HG03097 (cell line): ENCODE measurements around the gene RIMOC1.

Experiments
- ATAC-seq: cut with Tn5 transposase; IDR thresholded peaks from one replicate; pipeline ENCODE4 v1.9.1; 2021; ENCODE audit not compliant: unreplicated experiment, low FRiP score

RIMOC1 gene, protein sequence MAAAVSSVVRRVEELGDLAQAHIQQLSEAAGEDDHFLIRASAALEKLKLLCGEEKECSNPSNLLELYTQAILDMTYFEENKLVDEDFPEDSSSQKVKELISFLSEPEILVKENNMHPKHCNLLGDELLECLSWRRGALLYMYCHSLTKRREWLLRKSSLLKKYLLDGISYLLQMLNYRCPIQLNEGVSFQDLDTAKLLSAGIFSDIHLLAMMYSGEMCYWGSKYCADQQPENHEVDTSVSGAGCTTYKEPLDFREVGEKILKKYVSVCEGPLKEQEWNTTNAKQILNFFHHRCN

GRCh38 chr5:41903892-41904799 is at the start of gene RIMOC1:
Gene RIMOC1, plus strand, starts transcription at chr5:41904344. Its CDS starts 24 bp downstream, at chr5:41904368.
- peak; percentile 99 for ATAC-seq

DNA sequence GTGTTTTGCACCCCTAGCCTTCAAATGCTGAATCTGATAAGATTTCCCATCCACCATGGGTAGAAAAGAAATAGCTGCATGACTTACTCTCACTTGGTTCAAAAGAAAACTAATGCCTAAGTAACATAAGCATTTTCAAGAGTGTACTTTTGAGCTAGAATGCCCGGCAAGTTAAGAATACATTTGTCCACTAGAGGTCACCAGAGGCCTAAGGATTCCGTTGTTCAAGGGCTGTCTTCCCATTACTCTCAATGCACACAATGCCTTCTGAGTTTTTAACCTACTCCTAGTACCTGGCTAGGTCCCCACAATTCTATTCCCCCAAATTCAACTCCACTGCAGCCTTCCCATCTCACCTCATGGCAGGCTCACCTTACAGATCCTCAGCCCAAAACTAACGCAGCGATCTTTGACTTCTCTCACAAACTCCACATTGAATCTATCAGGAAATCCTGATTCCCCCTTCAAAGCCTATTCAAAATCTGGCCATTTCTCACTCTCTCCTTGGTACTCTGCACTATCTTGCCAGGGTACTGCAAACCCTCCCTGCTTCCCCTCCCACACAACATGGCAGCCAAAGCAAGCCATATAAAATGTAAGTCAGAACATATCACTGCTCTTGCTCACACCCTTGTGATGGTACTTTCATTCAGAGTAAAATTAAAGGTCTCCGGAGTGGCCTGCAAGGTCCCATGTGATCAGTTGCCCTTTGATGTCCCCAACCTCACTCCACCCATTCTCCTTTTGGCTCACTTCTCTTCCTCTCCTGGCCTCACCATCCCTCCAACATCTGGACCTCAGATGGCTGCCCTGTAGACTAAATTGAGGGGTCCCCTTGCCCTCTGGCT is 47.3 kb upstream of the RIMOC1 start:
- no peak for ATAC-seq

DNA sequence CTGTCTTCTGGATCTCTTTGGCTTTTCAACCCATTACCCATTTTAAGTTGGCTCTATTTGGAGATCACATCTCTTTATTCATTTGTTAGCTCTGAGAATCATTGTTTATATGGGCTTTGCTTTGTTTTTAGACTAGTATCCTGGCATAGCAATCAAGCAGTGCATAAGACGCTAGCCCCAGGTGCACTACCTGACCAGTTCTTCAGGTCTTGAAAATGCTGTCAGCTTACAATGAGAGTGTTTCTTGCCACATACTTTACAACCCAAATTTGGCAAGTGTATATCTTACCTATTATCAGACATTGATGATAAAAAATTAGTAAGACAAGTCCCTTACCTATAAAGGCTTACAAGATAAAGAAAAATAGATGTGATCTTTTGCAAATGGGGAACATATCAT is 46.2 kb upstream of the RIMOC1 start:
- no peak for ATAC-seq

GRCh38 chr5:41858890-41859289 is 45.3 kb upstream of the RIMOC1 start:
- ATAC-seq = no peak

- no peak for ATAC-seq
Observed at GRCh38 chr5:41863871-41864486, 40.2 kb upstream of the RIMOC1 start.

DNA sequence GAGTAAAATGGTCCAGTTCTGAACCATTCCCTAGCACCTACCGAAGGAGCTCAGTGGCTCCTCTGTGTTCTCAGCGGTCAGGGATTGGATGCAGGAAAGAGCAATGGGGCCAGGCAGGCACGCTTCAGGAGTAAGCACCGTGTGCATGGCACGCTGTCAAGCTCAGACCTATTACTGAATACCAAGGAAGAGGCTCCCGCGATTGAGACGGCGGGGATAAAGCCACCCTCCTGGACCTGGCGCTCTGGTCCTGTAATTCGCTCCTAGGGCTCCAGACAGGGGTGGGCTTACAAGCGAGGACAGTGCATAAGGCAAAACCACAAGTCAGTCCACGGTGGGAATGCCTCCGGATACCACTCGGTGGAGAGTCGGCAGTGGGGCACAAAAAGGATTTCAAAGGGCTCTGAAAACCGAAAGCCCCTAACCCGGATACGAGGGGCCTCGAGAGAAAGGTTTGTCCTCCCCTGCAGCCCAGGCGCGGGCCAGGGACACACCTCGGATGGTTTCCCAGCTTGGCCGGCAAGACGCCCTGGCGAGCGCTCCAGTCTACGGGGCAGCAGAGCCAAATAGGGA is 34.9 kb upstream of the RIMOC1 start:
- no peak for ATAC-seq

DNA sequence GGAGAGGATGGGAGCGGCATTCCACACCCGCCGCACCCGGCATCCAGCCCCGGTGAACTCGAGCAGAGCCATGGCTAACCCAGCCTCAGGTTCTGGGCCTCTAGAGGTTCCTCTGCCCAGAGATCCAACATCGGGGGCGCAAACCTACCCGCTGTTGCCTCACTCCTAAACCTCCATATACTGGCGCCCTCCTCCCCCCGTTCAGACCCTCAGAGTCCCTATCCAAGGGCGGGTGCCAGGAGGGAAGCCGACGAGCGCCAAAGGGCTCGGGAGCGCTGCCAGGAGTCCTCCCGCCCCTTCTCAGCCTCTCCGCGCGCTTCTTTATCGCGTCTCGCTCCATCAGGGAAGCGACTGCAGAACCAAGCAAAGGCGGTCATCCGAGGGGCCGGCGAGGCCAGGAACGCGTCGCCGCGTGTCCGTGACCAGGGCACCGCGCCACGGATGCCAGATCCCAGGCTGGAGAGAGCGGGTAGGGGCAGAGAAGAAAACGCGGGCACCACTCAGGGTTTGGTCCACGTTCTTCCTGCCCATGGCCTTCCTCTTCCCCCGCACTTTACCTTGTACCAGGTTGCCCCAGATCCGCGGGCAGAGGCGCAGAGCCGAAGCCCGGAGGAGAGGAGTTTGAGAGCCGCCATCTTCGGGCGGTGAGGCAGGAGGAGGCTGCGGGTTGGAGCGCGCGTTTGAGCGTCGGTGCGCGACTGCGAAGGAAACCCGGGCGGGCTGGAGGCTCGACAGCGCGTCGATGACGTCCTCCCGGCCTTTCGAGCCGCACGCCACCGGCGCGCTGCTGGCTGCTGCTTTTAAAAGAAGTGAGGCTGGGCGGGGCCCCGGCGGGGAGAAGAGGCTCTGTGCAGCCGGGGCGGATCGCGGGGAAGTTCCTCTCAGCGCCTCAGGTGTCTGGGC is 34.2 kb upstream of the RIMOC1 start, which contains the start of gene OXCT1:
TSS of gene OXCT1 (minus strand) at position 702 of the 903 bp plus-strand sequence. CDS start at position 635, 67 bp downstream.
- ATAC-seq = peak; percentile 88

DNA sequence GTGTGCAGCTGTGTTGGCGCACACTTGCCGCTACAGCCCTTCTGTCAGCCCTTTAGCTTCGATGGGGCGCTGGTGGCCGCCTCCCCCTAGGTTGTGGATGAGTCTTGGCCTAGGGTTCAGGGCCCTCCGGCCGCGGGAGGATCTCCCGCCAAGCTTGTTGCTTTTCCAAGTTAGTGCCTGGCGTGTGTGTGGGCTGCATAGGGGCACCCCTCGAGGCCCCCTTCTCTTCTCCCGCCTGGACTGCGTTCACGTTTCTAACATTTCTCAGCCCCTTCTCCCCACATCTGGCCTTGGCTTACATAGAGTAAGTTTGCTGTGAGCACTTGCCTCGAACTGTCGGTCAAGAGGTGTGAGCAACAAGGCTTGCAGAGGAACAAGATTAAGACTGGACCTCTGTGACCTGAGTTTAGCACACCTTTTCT is 33.5 kb upstream of the RIMOC1 start:
- no peak for ATAC-seq

- ATAC-seq = no peak
Observed at GRCh38 chr5:41871852-41872251, 32.3 kb upstream of the RIMOC1 start.

DNA sequence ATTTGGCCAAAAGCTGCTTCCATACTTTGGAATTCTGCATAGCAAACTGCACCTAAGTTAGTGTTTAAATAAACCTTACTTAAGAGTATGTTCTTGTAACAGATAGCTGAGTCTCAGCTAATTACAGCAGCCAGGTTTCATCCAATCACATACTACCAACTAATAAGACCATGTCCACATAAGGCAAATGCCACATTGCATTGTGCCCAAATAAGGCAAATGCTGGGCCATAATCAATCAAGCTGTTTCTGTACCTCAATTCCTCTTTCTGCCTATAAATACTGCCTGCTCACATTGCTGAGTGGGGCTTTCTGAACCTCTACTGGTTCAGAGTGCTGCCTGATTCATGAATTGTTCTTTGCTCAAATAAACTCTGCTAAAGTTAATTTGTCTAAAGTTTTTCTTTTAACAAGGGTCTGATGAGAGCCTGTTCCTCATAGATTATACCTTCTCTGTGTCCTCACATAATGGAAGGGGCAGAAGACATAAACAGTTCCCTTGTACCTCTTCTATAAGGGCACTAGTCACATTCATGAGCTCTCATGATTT is 29.6 kb upstream of the RIMOC1 start:
- ATAC-seq = no peak

DNA sequence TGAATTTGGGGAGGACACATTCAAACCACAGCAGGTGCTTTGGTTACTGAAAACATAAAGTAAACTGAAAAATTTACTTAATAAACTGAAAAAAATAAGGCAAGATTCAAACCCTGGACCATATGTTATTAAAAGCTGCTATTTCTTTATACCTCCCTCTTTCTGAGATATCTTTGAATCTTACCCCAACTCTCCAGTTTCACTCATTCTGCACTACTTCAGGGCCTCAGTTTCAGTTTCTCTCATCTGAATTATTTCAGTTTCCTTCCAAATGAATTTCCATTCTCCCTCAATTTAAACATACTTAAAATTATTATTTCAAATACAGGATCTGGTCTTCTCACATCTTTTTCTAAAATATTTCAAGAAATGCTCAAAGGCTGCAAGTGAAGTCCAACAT is 29.0 kb upstream of the RIMOC1 start:
- no peak for ATAC-seq

DNA sequence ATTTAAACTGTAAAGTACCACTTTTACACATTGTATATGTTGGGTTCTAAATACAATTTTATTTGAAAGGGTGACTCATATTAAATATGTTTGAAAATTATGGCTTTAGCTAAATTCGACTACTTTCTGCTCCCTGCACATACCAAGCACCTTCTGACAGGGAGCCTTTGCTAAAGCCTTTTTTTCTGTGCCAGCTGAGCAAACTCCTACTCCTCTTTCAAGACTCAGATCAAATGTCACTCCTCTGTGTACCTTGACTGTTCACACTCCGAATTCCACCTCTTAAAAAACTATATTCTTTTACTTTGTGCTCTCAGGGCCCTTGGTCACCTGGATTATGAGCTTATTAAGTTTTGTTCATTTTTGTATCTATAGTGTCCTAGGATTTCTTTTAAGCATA is 27.5 kb upstream of the RIMOC1 start:
- ATAC-seq = no peak

DNA sequence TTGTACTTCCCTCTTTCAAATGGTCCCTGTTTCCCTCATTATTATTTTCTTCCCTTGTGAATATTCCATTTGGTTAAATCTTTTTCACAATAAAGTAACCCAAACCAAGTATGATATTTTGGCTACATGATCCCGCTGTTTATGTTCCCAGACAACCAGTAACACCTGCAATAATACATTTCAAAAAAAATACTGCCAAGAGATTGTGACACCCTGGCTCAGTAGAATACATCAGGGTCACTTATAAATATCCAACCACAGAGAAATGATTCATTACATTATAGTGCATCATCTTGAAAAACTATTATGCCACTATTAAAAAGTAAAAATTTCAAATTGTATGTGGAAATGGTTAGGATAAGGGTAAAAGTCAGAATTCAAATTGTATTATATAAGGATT is 26.7 kb upstream of the RIMOC1 start:
- ATAC-seq = no peak

DNA sequence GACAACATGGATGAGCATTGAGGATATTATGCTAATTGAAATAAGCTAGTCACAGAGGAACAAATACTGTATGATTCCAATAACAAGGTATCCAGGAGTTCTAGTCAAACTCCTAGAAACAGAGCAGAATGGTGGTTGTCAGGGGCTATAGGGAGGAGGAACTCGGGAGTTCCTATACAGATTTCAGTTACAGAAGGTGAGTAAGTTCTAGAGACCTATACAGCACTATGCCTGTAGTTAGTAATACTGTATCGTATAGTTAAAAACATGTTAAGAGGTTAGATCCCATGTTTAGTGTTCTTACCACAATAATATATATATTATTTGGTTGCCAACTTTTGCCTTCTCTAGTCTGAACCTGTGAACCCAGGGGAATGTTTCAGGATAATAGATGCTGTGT is 26.0 kb upstream of the RIMOC1 start:
- peak; percentile 34 for ATAC-seq

DNA sequence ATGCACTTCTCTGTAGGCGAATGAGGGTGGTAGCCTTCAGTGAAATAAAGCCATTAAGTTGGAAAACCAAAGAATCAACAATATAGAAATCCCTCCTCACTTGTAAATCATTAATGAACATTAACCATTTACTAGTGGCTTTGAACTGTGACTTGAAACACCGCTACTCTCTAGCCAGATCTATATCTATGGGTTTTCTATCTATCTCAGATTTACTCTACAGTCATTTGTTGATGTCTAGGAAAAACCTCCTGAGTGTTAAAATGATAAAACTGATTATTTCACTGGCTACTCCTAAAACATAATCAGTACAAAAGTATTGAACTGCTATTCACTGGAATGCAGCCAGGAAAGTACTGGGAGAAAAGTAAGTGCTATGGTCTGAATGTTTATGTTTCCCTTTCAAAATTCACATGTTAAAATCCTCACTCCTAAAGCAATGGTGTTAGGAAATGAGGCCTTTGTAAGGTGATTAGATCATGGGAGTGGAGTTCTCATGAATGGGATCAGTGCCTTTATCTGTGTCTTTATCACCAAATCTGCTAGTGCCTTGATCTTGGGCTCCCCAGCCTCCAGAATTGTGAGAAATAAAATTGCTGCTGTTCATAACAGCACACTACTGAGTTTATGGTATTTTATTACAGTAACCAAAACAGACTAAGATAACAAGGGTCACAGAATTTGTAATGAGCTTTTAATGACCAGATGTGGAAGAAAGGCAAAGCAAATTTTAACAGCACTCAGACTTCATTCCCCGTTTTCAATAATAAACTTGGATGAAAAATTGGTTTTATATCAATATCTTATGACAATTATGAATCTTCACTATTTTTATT is 25.3 kb upstream of the RIMOC1 start:
- peak; percentile 66 for ATAC-seq

GRCh38 chr5:41882765-41883164 is 21.4 kb upstream of the RIMOC1 start:
- ATAC-seq = no peak

GRCh38 chr5:41883243-41883642 is 20.9 kb upstream of the RIMOC1 start:
- no peak for ATAC-seq

- ATAC-seq = no peak
Observed at GRCh38 chr5:41883936-41884335, 20.2 kb upstream of the RIMOC1 start.
